HG03196 (cell line): ENCODE measurements around the gene NOD1.
"Not testable (repeated sequence)": the region's sequence is repeated elsewhere in the genome, so short reads cannot be mapped to it uniquely, and the experiment has no call there.

Experiments used
- ATAC-seq: cut with Tn5 transposase; IDR thresholded peaks from one replicate; pipeline ENCODE4 v1.9.1; 2021; ENCODE audit not compliant: unreplicated experiment

The NOD1 gene, protein sequence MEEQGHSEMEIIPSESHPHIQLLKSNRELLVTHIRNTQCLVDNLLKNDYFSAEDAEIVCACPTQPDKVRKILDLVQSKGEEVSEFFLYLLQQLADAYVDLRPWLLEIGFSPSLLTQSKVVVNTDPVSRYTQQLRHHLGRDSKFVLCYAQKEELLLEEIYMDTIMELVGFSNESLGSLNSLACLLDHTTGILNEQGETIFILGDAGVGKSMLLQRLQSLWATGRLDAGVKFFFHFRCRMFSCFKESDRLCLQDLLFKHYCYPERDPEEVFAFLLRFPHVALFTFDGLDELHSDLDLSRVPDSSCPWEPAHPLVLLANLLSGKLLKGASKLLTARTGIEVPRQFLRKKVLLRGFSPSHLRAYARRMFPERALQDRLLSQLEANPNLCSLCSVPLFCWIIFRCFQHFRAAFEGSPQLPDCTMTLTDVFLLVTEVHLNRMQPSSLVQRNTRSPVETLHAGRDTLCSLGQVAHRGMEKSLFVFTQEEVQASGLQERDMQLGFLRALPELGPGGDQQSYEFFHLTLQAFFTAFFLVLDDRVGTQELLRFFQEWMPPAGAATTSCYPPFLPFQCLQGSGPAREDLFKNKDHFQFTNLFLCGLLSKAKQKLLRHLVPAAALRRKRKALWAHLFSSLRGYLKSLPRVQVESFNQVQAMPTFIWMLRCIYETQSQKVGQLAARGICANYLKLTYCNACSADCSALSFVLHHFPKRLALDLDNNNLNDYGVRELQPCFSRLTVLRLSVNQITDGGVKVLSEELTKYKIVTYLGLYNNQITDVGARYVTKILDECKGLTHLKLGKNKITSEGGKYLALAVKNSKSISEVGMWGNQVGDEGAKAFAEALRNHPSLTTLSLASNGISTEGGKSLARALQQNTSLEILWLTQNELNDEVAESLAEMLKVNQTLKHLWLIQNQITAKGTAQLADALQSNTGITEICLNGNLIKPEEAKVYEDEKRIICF

DNA sequence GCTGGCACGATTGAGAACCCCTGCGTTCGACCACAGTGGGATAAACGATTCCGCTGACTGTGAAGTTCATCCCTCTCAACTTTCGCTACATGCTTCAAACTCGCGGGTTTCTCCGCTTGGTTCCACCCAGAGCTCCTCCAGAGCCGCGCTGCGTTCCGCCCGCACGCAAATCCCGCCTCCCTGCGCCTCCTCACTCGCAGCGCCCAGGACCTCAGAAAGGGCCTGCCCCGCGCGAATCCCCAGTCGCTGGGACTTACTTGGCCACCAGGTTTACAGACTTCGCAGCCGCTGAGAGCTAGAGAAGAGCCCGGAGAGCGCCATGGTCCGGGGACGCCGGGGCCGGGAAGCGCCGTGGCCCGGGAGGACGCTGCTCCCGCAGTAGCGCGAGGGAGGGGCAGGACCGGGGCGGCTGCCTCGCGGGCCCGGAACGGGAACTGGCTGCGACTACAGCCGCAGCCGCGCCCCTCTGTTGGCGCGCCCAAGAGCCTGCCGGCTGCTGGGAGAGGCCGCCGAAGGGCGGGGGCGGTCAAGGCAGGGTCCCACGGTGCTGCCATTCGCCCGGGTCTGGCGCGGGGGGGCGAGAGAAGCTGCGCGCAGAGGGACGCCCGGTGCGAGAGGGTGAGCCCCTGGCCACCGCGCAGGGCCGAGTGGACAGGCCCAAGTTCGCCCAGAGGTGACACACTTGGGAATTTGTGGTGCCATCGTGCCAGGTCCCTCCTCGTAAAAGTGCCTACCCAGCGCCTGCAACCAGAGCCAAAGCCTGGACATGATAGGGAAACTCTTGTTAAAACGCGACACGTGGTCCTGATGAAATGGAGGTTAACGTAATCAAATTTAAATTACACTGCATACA, at the start of gene NOD1:
Gene NOD1, minus strand, starts transcription at position 436 of the 853 bp plus-strand sequence. CDS start 21,863 bp downstream, outside the sequence.
- peak; percentile 83 for ATAC-seq

DNA sequence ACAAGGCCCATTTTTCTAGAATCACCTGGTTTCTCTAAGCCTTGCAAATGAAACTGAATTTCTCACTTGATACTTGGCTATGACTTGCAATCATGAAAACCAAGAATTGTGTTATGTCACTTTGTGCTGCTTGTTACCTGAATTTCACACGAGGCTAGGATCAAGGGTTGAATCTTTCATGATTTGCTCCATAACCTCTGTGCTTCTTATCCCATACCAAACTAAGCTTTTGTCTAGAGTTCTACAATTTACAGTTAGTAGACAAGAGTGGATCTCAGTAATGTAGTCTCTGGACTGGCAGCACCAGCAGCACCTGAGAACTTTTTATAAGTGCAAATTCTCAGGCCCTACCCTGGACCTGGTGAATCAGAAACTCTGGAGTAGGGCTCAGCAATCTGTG, 48.7 kb upstream of the NOD1 start:
- not testable (repeated sequence) for ATAC-seq

DNA sequence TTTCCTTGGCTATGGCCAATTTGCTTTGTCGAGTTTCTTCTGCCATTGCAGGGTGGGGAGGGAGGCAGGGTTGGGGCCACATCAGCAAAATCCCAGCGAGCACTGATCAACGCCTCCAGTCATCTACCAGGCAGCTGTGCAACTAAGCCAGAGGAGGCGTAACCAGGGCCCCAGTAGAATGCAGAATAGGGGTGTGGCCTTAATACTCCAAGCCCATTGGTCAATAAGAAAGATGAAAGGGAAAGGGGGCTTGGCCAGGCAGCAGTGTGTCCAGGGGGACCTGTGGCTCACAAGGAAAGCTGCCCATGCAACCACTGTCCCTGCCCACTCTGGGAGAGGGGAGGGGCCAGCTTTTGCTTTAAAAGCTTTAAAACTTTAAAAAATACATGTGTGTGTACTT, 47.6 kb upstream of the NOD1 start:
- ATAC-seq: no peak

DNA sequence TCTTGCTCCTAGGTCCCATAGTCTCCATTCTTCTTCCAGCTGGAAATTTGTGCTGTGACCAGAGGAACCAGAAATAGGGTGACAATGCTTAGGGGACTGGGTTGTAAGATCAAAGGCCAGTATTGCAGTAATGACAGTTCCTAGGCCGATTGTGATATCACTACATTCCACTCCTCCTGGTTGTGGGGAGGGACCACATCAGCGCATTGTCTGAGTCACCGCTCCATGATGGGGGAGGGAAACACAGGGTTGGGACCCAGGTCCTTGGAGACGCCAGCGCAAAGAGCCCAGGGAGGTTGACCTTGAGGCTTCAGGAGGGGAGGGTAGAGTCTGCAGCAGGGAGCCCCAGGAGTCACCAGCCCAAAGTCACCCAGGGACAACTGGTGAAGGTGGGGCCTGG, 46.8 kb upstream of the NOD1 start:
- no peak for ATAC-seq

DNA sequence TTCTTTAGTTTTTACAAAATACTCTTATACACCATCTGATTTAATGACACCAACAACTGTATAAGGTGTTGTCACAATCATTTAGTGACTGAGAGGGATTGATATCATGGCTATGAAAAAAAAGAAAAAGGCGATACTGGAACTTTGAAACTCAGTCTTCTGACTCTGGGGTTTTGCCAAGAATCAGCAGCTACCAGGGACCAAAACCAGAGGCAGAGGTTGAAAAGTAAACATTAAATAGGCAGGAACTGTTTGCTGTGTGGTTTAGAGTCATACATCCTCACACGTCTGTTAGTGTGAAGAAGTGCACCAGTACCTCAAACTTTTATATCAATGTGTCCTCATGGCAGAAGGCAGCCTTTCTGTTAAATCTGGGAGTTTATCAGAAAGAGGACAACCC, 46.0 kb upstream of the NOD1 start:
- ATAC-seq: no peak

DNA sequence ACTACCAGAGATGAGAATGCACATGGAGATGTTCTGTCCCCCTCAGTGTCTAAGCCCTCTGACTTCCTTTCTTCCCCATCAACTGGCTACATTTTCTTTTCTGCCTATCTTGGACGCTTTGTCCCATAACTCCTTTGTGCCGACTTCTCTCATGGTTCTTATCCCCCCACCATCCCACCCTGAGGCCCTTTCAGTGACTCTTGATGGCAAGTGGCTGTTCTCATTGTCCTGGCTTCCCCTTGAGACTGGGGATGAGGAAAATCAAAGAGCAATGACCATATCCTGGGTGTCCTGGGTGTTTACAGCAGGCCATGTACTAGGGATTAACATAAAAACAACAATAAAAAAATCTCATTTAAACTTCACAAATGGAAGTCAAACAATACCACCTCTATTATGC, 44.9 kb upstream of the NOD1 start:
- ATAC-seq: no peak

DNA sequence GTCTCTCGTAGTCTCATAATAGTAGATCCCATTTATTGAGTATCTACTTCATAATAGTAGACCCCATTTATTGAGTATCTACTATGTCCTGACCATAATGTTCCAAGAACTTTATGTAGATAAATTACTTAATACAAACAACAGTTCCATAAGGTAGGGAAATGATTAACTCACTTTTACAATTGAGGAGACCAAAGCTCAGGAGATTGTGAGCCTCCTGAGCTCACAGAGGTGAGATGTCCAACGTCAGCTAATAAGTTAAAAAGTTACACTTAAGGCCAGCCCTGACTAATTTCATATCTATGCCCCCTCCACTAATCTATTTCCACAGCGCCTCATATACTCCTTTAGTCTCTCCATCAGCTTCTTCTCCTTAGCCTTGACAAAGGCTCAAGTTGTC, 43.6 kb upstream of the NOD1 start:
- ATAC-seq: no peak

DNA sequence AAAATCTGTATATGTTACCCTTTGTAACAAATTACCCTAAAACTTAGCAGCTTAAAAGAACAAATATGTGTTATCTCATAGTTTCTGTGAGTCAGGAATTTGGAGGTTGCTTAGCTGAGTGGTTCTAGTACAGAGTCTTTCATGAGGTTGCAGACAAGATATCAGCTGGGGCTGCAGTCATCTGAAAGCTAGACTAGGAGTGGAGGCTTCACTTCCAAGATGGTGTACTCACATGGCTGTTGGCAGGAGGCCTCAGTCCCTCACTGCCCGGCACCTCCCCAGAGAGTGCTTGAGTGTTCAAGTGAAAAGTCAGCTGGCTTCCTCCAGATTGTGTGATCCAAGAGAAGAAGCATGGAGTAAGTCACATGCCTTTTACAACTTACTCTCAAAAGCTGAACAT, 42.9 kb upstream of the NOD1 start:
- no peak for ATAC-seq

DNA sequence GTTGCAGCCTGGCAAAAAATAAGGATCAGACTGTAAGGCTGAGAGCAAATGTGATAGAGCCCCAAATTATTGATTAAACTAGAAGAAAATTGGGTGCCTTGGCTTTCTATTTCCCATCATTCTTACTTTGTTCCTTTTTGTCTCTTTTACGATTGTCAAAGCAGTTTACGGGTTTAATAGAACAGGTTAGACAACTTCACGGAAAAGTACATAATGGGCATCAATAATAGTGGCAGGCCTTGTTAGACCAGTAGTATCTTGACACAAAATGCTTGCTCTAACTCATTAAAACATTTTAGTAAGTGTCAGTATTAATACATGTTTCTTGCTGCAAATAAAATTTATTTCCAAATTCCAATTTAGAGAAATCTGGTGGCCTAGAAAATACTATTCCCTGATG, 40.5 kb upstream of the NOD1 start:
- no peak for ATAC-seq

DNA sequence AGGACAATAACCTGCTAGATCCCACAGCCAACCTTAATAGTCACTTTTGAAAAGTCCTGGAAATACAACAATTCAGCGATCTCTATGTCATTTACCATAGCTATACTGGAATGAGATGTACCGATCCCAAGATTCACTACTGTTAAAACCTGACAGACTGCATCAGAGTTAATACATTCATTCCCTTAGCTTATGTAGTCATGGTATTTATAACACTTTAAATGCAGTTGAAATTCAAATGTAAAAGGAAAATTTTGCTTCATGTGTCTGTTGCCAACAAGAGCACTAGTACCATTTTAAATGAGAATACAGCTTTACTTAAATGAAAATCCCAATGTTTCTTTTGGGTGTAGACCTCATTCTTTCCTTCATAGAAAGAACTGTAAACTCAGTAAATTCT, 37.2 kb upstream of the NOD1 start:
- no peak for ATAC-seq

DNA sequence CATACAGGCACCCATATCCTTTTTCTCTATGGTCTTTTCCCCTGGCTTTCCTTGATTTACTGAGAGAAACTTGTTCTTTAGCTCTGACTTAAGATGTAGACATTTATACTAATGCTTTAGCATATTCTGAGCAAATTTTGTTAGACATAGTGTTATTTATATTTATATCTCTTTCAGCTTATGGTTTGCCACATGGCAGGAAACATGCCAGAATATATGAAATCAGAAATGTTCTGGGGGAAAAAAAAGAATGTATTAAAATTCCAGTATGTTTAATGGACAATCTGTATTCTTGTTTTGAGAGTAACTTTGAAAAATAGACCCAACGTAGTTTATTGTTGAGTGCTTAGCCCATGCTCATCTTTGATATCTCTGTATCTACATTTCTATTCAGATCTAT, 36.2 kb upstream of the NOD1 start:
- ATAC-seq: no peak

DNA sequence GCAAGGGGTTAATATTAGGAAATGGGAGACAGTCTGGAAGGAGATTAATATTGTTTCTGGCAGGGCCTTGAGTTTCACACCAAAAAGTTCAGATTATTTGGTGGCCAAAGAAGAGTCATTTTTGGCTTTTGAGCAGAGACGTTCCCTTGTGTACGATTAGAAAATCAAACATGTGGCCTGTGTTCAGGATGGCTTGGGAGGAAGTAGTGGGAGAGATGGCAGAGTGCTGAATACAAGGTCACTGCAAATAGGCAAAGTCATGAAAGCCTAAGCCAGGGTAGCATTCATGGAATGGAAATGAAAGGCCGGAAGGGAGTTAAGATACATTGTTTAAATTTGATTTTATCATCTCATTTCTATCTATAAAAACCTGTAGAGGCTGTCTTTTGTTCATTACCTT, 35.6 kb upstream of the NOD1 start:
- ATAC-seq: no peak

DNA sequence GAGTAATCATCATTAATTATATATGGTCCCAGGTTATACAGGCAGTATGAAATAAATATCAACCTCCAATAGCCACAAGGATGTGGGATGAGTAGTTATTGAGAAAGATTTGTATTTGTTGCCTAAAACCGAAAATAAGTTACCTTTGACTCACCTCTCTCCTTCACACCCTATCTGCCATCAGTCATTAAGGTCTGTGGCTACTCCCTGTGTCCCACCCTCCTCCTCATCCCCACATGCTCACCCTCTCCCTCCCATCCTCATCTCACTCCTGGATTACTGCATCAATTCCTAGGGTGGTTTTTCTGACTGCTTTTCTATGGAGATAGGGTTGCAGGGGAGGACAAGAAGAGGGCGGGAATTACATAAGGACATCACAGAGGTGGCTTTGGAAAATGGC, 35.2 kb upstream of the NOD1 start:
- ATAC-seq: no peak

DNA sequence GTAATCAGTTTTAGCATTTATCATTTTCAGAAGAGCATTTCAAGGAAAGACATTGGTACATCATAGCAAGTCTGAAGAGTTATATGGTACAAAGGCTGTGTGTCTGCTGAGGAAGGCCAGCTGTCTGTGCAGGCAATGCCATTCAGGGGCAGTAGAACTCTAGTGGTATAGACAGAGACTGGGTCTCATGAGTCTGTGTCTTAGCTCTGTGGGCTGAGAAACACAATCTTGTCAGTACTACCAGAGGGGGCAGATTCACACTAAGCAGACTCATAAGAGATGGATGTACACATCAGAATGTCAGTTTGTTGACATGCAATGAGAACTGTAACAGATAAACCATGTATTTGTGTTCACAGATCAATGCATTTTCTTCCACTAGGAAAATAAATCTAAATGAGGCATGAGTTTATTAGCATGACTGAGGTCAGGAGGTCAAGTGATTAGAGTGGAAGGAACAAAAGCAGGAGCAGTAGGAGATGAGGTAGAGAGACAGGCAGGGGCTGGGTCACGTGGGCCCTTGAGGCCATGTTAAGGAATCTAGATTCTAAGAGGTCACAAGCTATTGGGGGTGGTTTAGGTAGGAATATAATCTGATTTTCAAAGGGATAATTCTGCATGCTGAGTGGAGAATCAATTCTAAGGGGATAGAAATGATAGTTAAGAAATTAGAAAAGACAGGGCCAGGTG, 33.5 kb upstream of the NOD1 start:
- no peak for ATAC-seq

DNA sequence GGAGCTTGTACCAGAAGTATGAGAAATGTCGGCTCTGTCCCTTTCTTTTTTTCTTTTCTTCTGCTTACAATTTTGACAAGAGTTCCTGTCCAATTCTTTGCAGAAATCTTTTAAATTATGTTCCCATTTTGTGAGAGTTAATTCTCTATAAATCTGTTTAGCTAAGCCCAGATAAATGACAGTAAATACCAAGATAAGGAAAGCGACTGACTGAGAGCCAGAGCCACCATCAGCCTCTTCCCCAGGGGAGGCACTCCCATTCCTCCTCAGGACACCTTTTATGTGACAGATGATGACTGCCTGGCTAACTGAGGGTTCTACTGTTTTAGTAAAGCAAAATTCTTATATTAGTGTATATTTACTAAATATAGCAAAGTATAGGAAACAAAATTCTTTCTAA, 32.9 kb upstream of the NOD1 start:
- no peak for ATAC-seq

DNA sequence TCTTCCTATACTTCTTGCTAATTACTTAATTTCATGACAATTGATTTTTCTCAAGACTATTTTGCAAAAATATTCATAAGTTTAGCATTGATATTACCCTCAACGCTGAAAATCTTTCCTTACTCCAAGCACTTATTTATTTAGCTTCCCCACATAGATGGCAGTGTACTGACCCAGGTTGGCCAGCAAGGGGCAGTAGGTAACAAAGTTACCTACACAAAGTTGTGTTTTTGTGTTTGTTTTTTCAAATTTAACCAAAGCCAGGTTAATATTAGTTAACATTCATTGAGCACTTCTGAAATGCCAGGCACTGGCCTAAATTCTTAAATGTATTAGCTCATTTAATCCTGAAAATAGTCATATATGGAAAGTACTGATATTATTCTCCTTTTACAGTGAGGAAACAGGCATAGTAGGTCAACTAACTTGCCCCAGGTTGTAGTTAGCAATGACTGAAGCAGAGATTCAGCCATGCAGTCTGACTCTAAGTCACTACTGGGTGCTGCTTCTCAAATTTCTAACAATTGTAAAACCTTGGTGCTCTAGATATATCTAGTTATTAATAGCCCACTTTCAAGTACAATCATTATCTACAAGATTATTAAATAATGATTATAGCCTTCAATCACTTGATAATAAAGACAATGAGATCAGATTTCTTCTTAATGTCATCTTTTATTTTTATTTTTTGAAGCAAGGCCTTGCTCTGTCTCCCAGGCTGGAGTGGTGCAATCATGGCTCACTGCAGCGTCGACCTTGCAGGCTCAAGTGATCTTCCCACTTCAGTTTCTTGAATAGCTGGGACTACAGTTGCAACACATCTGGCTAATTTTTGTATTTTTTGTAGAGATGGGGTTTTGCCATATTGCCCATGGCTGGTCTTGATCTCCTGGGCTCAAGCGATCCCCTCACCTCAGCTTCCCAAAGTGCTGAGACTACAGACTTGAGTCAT, 31.8 kb upstream of the NOD1 start:
- no peak for ATAC-seq

DNA sequence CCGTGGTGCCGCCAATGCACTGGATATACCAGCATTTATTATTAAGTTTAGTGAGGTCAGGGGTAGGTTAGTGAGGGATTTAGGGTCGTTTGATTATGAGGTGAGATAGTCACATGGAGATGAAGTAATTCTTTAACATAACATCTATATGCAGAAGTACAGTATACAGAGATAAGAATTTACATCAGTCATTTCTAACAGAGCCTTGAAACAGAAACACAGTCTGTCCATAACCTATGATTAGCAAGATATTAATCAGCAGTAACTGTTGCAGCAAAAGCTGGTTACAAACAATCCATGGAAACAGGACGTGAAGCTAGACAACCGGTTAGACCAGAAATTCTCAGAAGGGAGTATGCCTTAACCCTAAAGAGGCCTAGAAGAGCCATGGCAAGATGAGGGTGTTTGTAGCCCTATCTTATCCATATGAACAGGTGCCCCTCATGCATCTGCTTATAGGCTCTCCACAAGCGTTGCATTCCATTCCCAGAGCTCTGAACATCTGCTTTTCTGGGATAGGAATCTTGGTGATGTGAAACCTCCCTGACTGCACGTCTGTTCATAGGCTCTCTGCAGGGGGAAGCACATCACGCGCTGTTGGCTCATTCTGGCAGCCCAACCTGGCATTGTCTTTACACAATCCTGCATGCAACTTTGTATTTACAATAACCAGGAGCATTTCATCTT, 30.7 kb upstream of the NOD1 start:
- not testable (repeated sequence) for ATAC-seq

DNA sequence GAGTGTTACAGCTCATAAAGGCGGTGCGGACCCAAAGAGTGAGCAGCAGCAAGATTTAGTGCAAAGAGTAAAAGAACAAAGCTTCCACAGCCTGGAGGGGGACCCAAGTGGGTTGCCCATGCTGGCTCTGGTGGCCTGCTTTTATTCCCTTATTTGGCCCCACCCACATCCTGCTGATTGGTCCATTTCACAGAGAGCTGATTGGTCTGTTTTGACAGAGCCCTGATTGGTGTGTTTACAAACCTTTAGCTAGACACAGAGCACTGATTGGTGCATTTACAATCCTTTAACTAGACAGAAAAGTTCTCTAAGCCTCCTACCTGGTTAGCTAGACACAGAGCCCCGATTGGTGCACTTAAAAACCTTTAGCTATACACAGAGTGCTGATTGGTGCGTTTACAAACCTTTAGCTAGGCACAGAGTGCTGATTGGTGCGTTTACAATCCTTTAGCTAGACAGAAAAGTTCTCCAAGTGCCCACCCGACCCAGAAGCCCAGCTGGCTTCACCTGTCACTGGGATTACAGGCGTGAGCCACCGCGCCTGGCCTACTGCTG, 28.8 kb upstream of the NOD1 start:
- not testable (repeated sequence) for ATAC-seq
